K562 (cell line): ENCODE data around the gene ZBTB2.

Experiments
- FOXJ3 ChIP-seq: sonication (generic); formaldehyde crosslinking; IDR thresholded peaks from 2 replicates; pipeline ENCODE4 v1.4.0; 2020; ENCODE audit warnings: mild to moderate bottlenecking, missing genetic modification reagents
- POLR2A ChIP-seq: fragments of 450-650 bp; conservative IDR thresholded peaks from 2 replicates; pipeline ENCODE4 v1.6.1; 2016
- RBM15 ChIP-seq: fragments of 200-400 bp; formaldehyde crosslinking; IDR thresholded peaks from 2 replicates; pipeline ENCODE4 v1.6.1; 2018; ENCODE audit warnings: mild to moderate bottlenecking, low read length, moderate library complexity; ENCODE audit not compliant: insufficient read depth
- RNF2 ChIP-seq: sonication (generic); IDR thresholded peaks from 2 replicates; pipeline ENCODE4 v1.6.1; 2016
- TEAD1 ChIP-seq, 2 experiments: fragments of 450-650 bp in 1 of 2; sonication (generic) in 1 of 2; formaldehyde crosslinking; IDR thresholded peaks; 2 replicates each; pipeline versions ENCODE4 v1.4.0 to v1.8.0; 2020 to 2022; ENCODE audit warnings: mild to moderate bottlenecking in 2 of 2, missing genetic modification reagents in 1 of 2
- ZNF436 ChIP-seq: fragments of 250-450, 450-650 bp; sonication (Bioruptor Pico); formaldehyde crosslinking; IDR thresholded peaks from 2 replicates; pipeline ENCODE4 v1.7.0; 2020; ENCODE audit warnings: mild to moderate bottlenecking
- ZNF561 ChIP-seq: fragments of 450-650 bp; formaldehyde crosslinking; conservative IDR thresholded peaks from 2 replicates; pipeline ENCODE4 v1.4.0; 2020; ENCODE audit warnings: mild to moderate bottlenecking, moderate library complexity
- TF ChIP-seq, protein P1 (sequence below), 3 experiments: IDR thresholded peaks in 2 of 3; conservative IDR thresholded peaks in 1 of 3; 2 replicates each; pipeline ENCODE4 v1.5.1; 2011 to 2012; ENCODE audit warnings: low read length in 3 of 3, mild to moderate bottlenecking in 3 of 3, control low read depth in 2 of 3, improper control_type of control experiment in 1 of 3, inconsistent platforms in 1 of 3, low read depth in 1 of 3, mixed read lengths in 1 of 3, moderate library complexity in 1 of 3; ENCODE audit not compliant: insufficient read depth in 2 of 3
- TF ChIP-seq, protein P2 (sequence below): fragments of 200-800 bp; sonication (Bioruptor generic); IDR thresholded peaks from 2 replicates; pipeline ENCODE4 v1.6.1; 2017; ENCODE audit warnings: missing genetic modification characterization, missing compliant biosample characterization
- TF ChIP-seq, protein P3 (sequence below): fragments of 450-650 bp; formaldehyde crosslinking; conservative IDR thresholded peaks from 2 replicates; pipeline ENCODE4 v1.4.0; 2022; ENCODE audit warnings: mild to moderate bottlenecking, missing genetic modification characterization

DNA sequence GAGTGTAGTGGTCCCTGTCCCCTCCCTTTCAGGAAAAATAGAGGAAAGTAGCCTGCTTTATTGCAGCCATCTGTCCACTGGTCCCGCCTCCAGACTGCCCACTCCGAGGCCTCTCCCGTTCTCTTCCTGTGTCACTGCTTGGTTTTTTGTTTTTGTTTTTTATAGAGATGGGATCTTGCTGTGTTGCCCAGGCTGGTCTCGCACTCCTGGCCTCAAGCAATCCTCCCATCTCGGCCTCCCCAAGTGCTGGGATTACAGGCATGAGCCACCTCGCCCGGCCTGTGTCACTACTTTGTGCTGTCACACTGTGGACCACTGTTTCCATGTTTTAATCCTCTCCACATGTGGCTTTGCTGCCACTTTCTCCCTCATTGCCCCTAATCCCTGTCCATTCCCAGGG lies 71.2 kb downstream of the ZBTB2 start:
- TF ChIP-seq, protein P1, sequence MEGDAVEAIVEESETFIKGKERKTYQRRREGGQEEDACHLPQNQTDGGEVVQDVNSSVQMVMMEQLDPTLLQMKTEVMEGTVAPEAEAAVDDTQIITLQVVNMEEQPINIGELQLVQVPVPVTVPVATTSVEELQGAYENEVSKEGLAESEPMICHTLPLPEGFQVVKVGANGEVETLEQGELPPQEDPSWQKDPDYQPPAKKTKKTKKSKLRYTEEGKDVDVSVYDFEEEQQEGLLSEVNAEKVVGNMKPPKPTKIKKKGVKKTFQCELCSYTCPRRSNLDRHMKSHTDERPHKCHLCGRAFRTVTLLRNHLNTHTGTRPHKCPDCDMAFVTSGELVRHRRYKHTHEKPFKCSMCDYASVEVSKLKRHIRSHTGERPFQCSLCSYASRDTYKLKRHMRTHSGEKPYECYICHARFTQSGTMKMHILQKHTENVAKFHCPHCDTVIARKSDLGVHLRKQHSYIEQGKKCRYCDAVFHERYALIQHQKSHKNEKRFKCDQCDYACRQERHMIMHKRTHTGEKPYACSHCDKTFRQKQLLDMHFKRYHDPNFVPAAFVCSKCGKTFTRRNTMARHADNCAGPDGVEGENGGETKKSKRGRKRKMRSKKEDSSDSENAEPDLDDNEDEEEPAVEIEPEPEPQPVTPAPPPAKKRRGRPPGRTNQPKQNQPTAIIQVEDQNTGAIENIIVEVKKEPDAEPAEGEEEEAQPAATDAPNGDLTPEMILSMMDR (IDR thresholded peaks at IDR 0.05 in 2 of 3, conservative IDR thresholded peaks at IDR 0.05 in 1 of 3; ENCODE audit: insufficient read depth in 2 of 3, low read depth in 1 of 3, low read length in 3 of 3): no peak
- TF ChIP-seq POLR2A (no peak), ZNF436 (no peak), RNF2 (no peak), ZNF561 (no peak), RBM15 (no peak), FOXJ3 (CRISPR knock-in tag) (no peak), TEAD1 (CRISPR knock-in tag; IDR thresholded peaks at IDR 0.05) (no peak)
- TF ChIP-seq, protein P2, sequence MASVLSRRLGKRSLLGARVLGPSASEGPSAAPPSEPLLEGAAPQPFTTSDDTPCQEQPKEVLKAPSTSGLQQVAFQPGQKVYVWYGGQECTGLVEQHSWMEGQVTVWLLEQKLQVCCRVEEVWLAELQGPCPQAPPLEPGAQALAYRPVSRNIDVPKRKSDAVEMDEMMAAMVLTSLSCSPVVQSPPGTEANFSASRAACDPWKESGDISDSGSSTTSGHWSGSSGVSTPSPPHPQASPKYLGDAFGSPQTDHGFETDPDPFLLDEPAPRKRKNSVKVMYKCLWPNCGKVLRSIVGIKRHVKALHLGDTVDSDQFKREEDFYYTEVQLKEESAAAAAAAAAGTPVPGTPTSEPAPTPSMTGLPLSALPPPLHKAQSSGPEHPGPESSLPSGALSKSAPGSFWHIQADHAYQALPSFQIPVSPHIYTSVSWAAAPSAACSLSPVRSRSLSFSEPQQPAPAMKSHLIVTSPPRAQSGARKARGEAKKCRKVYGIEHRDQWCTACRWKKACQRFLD (CRISPR knock-in tag): no peak
- TF ChIP-seq, protein P3, sequence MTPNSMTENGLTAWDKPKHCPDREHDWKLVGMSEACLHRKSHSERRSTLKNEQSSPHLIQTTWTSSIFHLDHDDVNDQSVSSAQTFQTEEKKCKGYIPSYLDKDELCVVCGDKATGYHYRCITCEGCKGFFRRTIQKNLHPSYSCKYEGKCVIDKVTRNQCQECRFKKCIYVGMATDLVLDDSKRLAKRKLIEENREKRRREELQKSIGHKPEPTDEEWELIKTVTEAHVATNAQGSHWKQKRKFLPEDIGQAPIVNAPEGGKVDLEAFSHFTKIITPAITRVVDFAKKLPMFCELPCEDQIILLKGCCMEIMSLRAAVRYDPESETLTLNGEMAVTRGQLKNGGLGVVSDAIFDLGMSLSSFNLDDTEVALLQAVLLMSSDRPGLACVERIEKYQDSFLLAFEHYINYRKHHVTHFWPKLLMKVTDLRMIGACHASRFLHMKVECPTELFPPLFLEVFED: no peak
